A549 (cell line): ENCODE data around the gene RER1.

Source experiments
- CTCF ChIP-seq: fragments of >200 bp; sonication (Bioruptor Twin); formaldehyde crosslinking; IDR thresholded peaks from 3 replicates; pipeline ENCODE4 v1.5.1; 2016
- JUN ChIP-seq, 2 experiments: fragments of >200 bp; sonication (Bioruptor Twin); formaldehyde crosslinking; IDR thresholded peaks; 2 replicates in 1 of 2; 3 replicates in 1 of 2; pipeline ENCODE4 v1.6.1; 2016 to 2017
- JUNB ChIP-seq: fragments of >200 bp; sonication (Bioruptor Twin); formaldehyde crosslinking; IDR thresholded peaks from 2 replicates; pipeline ENCODE4 v1.6.1; 2016
- POLR2A ChIP-seq: IDR thresholded peaks from 2 replicates; pipeline ENCODE4 v1.6.1; 2012; ENCODE audit warnings: mild to moderate bottlenecking, low read length
- RARB ChIP-seq: fragments of 250-450 bp; sonication (Bioruptor Pico); IDR thresholded peaks from 2 replicates; pipeline ENCODE4 v1.8.0; 2021; ENCODE audit warnings: mild to moderate bottlenecking, moderate library complexity
- ZC3H11A ChIP-seq: fragments of 450-650 bp; IDR thresholded peaks from 2 replicates; pipeline ENCODE4 v1.6.1; 2014; ENCODE audit warnings: antibody characterized with exemption, mild to moderate bottlenecking

GRCh38 chr1:2384130-2384860, 7.3 kb upstream of the RER1 start:
- TF ChIP-seq CTCF (no peak), ZC3H11A (no peak), JUNB (no peak), POLR2A (no peak), JUN (IDR thresholded peaks at IDR 0.05) (no peak), RARB (CRISPR knock-in tag) (no peak)
